H9 (cell line): ENCODE results near the gene PRKAR2B. TPM values are rescaled to one million over a fixed set of nuclear protein-coding genes. Genes with fewer than 3 reads are reported as not detected.

Experiments
- DNase-seq: peaks from one replicate; pipeline ENCODE4 v3.0.0-alpha.2; 2017
- H2AFZ ChIP-seq: one replicate; pipeline ENCODE4 v1.6.1; 2013; ENCODE audit warnings: mild to moderate bottlenecking, low read length, control low read depth, moderate library complexity
- H2AK5ac ChIP-seq: 2 replicates; pipeline ENCODE4 v1.6.1; 2013; ENCODE audit warnings: low read length, control low read depth, mixed read lengths; ENCODE audit not compliant: insufficient read length
- H2BK120ac ChIP-seq: one replicate; pipeline ENCODE4 v1.6.1; 2013; ENCODE audit warnings: low read depth, mild to moderate bottlenecking, low read length, control low read depth, inconsistent platforms; ENCODE audit not compliant: poor library complexity, severe bottlenecking
- H2BK12ac ChIP-seq: 2 replicates; pipeline ENCODE4 v1.6.1; 2013; ENCODE audit warnings: low read length, control low read depth, mixed read lengths, low read depth; ENCODE audit not compliant: insufficient read length
- H2BK15ac ChIP-seq: 2 replicates; pipeline ENCODE4 v1.6.1; 2013; ENCODE audit warnings: low read depth, low read length, control low read depth
- H2BK20ac ChIP-seq: one replicate; pipeline ENCODE4 v1.6.1; 2013; ENCODE audit warnings: low read depth, mild to moderate bottlenecking, low read length, control low read depth, inconsistent platforms; ENCODE audit not compliant: poor library complexity, severe bottlenecking
- H2BK5ac ChIP-seq: 2 replicates; pipeline ENCODE4 v1.6.1; 2013; ENCODE audit warnings: low read length, control low read depth, mixed read lengths; ENCODE audit not compliant: insufficient read length
- H3K14ac ChIP-seq: 2 replicates; pipeline ENCODE4 v1.6.1; 2013; ENCODE audit warnings: low read length, control low read depth; ENCODE audit not compliant: insufficient read depth
- H3K18ac ChIP-seq: 2 replicates; pipeline ENCODE4 v1.6.1; 2013; ENCODE audit warnings: low read depth, mild to moderate bottlenecking, mixed read lengths, low read length, control low read depth; ENCODE audit not compliant: insufficient read length
- H3K23ac ChIP-seq: 2 replicates; pipeline ENCODE4 v1.6.1; 2013; ENCODE audit warnings: low read length, control low read depth, mixed read lengths, low read depth; ENCODE audit not compliant: insufficient read length
- H3K23me2 ChIP-seq: 2 replicates; pipeline ENCODE4 v1.6.1; 2013; ENCODE audit warnings: low read depth, mild to moderate bottlenecking, mixed read lengths, low read length, control low read depth; ENCODE audit not compliant: insufficient read length, poor library complexity, severe bottlenecking
- H3K27ac ChIP-seq: 2 replicates; pipeline ENCODE4 v1.5.1; 2013; ENCODE audit warnings: low read length, control low read depth, mixed read lengths, low read depth; ENCODE audit not compliant: insufficient read length
- H3K27me3 ChIP-seq: 2 replicates; pipeline ENCODE4 v1.6.1; 2013; ENCODE audit warnings: low read length, control low read depth, inconsistent platforms; ENCODE audit not compliant: insufficient read depth
- H3K4ac ChIP-seq: 2 replicates; pipeline ENCODE4 v1.6.1; 2013; ENCODE audit warnings: low read depth, mild to moderate bottlenecking, control low read depth, inconsistent platforms, low read length, moderate library complexity
- H3K4me1 ChIP-seq: 2 replicates; pipeline ENCODE4 v1.6.1; 2013; ENCODE audit warnings: low read length, control low read depth, inconsistent platforms; ENCODE audit not compliant: insufficient read depth
- H3K4me2 ChIP-seq: 2 replicates; pipeline ENCODE4 v1.6.1; 2013; ENCODE audit warnings: low read length, control low read depth, mixed read lengths; ENCODE audit not compliant: insufficient read length, insufficient read depth
- H3K56ac ChIP-seq: 2 replicates; pipeline ENCODE4 v1.6.1; 2013; ENCODE audit warnings: low read depth, mild to moderate bottlenecking, mixed read lengths, low read length, control low read depth; ENCODE audit not compliant: insufficient read length
- H3K79me1 ChIP-seq: 2 replicates; pipeline ENCODE4 v1.6.1; 2013; ENCODE audit warnings: low read depth, mild to moderate bottlenecking, moderate library complexity, low read length, control low read depth, inconsistent platforms; ENCODE audit not compliant: insufficient read depth, poor library complexity, severe bottlenecking
- H3K79me2 ChIP-seq: 2 replicates; pipeline ENCODE4 v1.6.1; 2013; ENCODE audit warnings: low read length, control low read depth, inconsistent platforms; ENCODE audit not compliant: insufficient read depth
- H3K9ac ChIP-seq: 2 replicates; pipeline ENCODE4 v1.6.1; 2013; ENCODE audit warnings: low read length, control low read depth, mixed read lengths; ENCODE audit not compliant: insufficient read length; ENCODE audit errors: extremely low read depth
- H3K9me3 ChIP-seq: one replicate; pipeline ENCODE4 v1.6.1; 2013; ENCODE audit warnings: low read depth, low read length, inconsistent platforms; ENCODE audit not compliant: control insufficient read depth
- H3T11ph ChIP-seq: one replicate; pipeline ENCODE4 v1.6.1; 2013; ENCODE audit warnings: mild to moderate bottlenecking, low read length, control low read depth, inconsistent platforms
- H4K20me1 ChIP-seq: one replicate; pipeline ENCODE4 v1.6.1; 2013; ENCODE audit not compliant: control insufficient read depth, insufficient read length, insufficient read depth
- H4K5ac ChIP-seq: 2 replicates; pipeline ENCODE4 v1.6.1; 2013; ENCODE audit warnings: low read depth, mild to moderate bottlenecking, mixed read lengths, low read length, control low read depth; ENCODE audit not compliant: insufficient read length
- H4K8ac ChIP-seq: replicated peaks from 2 replicates; pipeline ENCODE4 v1.6.1; 2013; ENCODE audit warnings: low read length, control low read depth, mixed read lengths, low read depth; ENCODE audit not compliant: insufficient read length
- H4K91ac ChIP-seq: 2 replicates; pipeline ENCODE4 v1.6.1; 2013; ENCODE audit warnings: low read depth, mild to moderate bottlenecking, moderate library complexity, mixed read lengths, low read length, control low read depth; ENCODE audit not compliant: insufficient read length
- H3K27ac Mint-ChIP-seq, 3 experiments: 2 replicates in 2 of 3; 3 replicates in 1 of 3; pipeline ENCODE4 v1.8.0; 2020 to 2021; ENCODE audit warnings: mixed read lengths in 3 of 3, mild to moderate bottlenecking in 1 of 3, moderate library complexity in 1 of 3
- H3K27me3 Mint-ChIP-seq: 2 replicates; pipeline ENCODE4 v1.8.0; 2021; ENCODE audit warnings: low read depth, mild to moderate bottlenecking, moderate library complexity, mixed read lengths
- H3K36me3 Mint-ChIP-seq, 3 experiments: 2 replicates in 2 of 3; 3 replicates in 1 of 3; pipeline ENCODE4 v1.8.0; 2020 to 2021; ENCODE audit warnings: low read depth in 3 of 3, mixed read lengths in 3 of 3; ENCODE audit not compliant: insufficient read depth in 1 of 3
- H3K4me1 Mint-ChIP-seq, 2 experiments: 2 replicates each; pipeline ENCODE4 v1.8.0; 2020; ENCODE audit warnings: mixed read lengths in 2 of 2
- H3K4me3 Mint-ChIP-seq, 2 experiments: 2 replicates in 1 of 2; 3 replicates in 1 of 2; pipeline ENCODE4 v1.8.0; 2020 to 2021; ENCODE audit warnings: mild to moderate bottlenecking in 2 of 2, mixed read lengths in 2 of 2, moderate library complexity in 1 of 2
- H3K9me3 Mint-ChIP-seq, 2 experiments: 2 replicates in 1 of 2; 3 replicates in 1 of 2; pipeline ENCODE4 v1.8.0; 2020; ENCODE audit warnings: mild to moderate bottlenecking in 2 of 2, mixed read lengths in 2 of 2, moderate library complexity in 1 of 2
- WGBS: extraction: QIAGEN DNeasy Blood & Tissue Kit; methylation state at CpG from one replicate; pipeline ENCODE4 v1.1.7; 2013; ENCODE audit warnings: missing lambda C conversion rate, low lambda C conversion rate, mixed read lengths; ENCODE audit not compliant: insufficient read length; ENCODE audit errors: extremely low coverage; 5-methylcytosine and 5-hydroxymethylcytosine counted together
- total RNA-seq: library from RNA; stranded (reverse); gene quantifications from 2 replicates; pipeline ENCODE4 v1.2.1, GENCODE V29; 2021
- TF ChIP-seq, protein P1 (sequence below): fragments of 200-600 bp; sonication (generic); conservative IDR thresholded peaks from 3 replicates; pipeline ENCODE4 v1.8.0; 2021; ENCODE audit warnings: antibody characterized with exemption, mild to moderate bottlenecking

The PRKAR2B gene
- total RNA-seq, 1 experiment from 2014 or later = 16.6 TPM

DNA sequence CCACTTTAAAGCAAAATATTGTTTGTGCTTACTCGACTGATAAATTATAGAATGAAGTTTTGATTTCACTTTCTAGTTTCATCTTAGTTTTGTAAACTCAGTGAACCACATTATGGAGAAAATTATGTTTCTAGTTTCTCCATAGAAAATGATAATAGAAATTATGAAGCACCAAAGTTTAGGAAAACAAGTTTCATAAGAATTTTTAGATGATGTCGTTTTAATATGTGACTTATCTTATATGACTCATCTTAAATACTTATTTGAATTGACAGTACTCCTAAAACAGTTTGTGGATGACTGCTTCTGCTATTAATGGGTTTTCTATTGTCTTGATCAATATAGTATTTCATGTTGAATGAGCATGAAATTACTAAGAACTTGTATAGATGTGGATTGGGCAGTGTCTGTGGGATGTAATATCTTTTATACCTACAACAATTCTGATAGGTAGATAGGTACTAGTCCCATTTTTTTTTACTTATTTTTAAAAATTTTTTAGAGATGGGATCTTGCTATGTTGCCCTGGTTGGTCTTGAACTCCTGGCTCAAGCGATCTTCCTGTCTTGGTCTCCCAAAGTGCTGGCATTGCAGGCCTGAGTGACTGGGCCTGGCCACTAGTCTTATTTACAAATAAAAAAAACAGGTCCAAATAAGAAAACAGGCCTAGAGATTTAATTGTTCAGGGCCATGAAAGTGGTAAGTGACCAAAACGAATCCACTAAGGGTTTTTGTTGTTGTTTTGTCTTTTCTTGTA, 127.9 kb downstream of the PRKAR2B start:
- WGBS = no CpG with 5 or more reads among the region's 4 CpGs
- Histone ChIP-seq H3K4me1 (no peaks in the 10 kb centered on the region), H3K9ac (no peak overlapping the region), H4K8ac (no peak overlapping the region), H2BK120ac (peak overlapping the region; percentile 30), H4K5ac (no peak overlapping the region), H3T11ph (no peak overlapping the region), H2AFZ (no peak overlapping the region), H3K18ac (no peak overlapping the region), H4K91ac (no peak overlapping the region), H3K14ac (no peak overlapping the region), H3K79me2 (peaks cover 3% of the 10 kb centered on the region; the same call in 1 of the 2 replicates), H4K20me1 (no peaks in the 10 kb centered on the region), H2BK15ac (no peak overlapping the region), H3K56ac (no peak overlapping the region), H3K27ac (no peak overlapping the region), H3K23ac (no peak overlapping the region), H2AK5ac (no peak overlapping the region), H3K9me3 (no peaks in the 10 kb centered on the region), H2BK5ac (no peak overlapping the region), H3K27me3 (no peaks in the 10 kb centered on the region), H3K4ac (no peak overlapping the region), H3K4me2 (no peak overlapping the region), H2BK20ac (no peak overlapping the region), H2BK12ac (no peak overlapping the region), H3K23me2 (peaks cover 5% of the 10 kb centered on the region), H3K79me1 (no peaks in the 10 kb centered on the region)
- Mint-ChIP-seq H3K9me3 (peaks cover 0 to 3% of the 10 kb centered on the region in 2 experiments; a peak in 2 of 5 replicates), H3K27ac (peak overlapping the region; percentile 70 to 90 (median 90); a peak in 5 of 7 replicates), H3K4me3 (no peak overlapping the region), H3K4me1 (peaks cover 29 to 38% of the 10 kb centered on the region in 2 experiments), H3K27me3 (no peaks in the 10 kb centered on the region; the same call in 1 of the 2 replicates), H3K36me3 (peaks cover 0 to 6% (median 4%) of the 10 kb centered on the region in 3 experiments; a peak in 2 of 7 replicates)
- DNase-seq = no peak
- TF ChIP-seq, protein P1, sequence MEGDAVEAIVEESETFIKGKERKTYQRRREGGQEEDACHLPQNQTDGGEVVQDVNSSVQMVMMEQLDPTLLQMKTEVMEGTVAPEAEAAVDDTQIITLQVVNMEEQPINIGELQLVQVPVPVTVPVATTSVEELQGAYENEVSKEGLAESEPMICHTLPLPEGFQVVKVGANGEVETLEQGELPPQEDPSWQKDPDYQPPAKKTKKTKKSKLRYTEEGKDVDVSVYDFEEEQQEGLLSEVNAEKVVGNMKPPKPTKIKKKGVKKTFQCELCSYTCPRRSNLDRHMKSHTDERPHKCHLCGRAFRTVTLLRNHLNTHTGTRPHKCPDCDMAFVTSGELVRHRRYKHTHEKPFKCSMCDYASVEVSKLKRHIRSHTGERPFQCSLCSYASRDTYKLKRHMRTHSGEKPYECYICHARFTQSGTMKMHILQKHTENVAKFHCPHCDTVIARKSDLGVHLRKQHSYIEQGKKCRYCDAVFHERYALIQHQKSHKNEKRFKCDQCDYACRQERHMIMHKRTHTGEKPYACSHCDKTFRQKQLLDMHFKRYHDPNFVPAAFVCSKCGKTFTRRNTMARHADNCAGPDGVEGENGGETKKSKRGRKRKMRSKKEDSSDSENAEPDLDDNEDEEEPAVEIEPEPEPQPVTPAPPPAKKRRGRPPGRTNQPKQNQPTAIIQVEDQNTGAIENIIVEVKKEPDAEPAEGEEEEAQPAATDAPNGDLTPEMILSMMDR = no peak
